GM21717 (cell line): ENCODE measurements around the gene CDC14A.
A peak's percentile ranks its signal among the peaks of the same experiment; 100 is the strongest.

Source experiments
- ATAC-seq: cut with Tn5 transposase; IDR thresholded peaks from one replicate; pipeline ENCODE4 v1.9.1; 2021; ENCODE audit warnings: mild to moderate bottlenecking, moderate library complexity; ENCODE audit not compliant: unreplicated experiment

The CDC14A gene

DNA sequence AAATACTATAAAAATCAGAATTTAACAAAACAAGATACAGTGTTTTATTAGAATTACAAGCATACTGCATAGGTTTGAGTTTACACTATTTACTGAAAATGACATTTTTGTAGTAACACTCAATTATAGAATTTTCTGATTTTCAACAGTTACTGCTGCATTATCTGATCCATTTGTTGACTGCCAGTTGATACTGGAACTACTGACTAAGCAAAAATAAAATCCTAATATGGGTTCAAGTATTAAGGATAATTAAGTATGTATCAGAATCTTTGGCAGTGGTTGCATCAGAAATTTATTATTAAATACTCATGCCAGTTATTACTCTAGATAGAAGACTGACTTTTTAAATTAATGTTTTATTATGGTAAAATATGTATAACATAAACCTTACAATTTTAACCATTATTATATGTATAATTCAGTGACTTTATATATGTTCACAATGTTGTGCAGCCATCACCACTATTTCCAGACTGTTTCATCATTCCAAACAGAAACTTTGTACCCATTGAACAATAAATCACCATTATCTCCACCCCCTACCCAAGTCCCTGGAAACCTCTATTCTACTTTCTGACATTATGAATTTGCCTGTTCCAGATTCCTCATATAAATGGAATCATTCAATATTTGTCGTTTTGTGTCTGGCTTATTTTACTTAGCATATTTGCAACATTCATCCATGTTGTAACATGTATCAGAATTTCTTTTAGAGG lies 127.5 kb downstream of the CDC14A start:
- no peak for ATAC-seq

DNA sequence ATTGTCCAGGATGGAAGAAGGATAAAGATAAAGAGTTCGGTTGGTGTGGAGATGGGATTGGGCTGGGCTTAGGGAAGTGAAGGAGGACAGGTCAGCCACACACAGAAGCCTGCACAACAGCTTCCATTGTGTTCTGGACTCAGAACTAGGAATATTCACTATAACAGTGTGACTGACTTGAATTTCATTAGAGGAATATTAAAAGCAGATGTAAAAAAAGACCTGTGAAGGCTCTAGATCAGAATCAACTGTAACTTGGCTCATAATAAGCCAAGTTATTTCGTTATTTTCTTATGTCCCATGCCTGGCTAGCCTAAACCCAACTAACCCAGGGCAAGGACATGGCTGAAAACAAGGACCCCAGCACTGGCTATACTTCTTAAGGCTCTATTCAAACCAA lies 129.0 kb downstream of the CDC14A start:
- no peak for ATAC-seq

DNA sequence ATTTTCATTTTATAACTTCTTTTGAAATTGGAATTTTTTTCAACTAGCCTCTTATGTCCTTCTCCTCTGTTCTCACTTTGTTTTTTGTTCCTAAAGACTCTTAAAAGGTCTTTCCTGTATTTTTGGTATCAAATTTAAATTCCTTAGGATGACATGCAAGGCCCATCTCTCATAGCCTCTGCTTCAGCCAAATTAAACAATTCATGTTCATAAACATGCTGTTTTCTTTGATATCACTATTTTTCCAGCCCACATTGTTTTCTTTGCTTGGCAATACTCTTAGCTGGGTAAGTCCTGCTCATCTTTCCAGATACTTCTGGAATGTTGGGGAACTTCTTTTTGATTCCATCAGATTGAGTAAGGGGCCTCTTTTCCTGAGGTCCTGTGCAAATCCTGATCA lies 129.9 kb downstream of the CDC14A start:
- ATAC-seq: no peak

DNA sequence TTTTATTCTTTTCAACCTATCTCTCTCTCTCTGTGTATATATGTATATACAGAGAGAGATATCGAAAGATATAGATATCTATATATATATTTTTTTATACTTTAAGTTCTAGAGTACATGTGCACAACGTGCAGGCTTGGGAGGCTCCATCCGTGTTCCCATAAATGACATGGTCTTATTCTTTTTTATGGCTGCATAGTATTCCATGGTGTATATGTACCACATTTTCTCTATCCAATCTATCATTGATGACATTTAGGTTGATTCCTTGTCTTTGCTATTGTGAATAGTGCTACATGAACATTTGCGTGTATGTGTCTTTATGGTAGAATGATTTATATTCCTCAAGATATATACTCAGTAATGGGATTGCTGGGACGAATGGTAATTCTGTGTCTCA lies 130.4 kb downstream of the CDC14A start:
- ATAC-seq: no peak

DNA sequence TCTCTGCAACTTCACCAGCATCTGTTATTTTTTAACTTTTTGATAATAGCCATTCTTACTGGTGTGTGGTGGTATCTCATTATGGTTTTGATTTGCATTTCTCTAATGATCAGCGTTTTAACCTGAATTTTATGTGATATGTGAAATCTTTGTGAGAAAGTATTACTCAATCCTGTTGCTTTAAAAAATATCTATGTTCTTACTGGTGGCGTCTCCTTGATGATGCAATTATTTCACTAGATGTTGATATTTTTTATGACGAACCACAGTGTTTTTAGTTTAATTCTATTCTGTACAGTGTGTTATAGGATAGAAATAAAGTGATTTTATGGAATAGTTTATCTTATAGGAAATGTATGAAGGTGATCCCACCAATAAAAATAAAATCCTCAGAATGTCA lies 130.9 kb downstream of the CDC14A start:
- ATAC-seq: no peak

DNA sequence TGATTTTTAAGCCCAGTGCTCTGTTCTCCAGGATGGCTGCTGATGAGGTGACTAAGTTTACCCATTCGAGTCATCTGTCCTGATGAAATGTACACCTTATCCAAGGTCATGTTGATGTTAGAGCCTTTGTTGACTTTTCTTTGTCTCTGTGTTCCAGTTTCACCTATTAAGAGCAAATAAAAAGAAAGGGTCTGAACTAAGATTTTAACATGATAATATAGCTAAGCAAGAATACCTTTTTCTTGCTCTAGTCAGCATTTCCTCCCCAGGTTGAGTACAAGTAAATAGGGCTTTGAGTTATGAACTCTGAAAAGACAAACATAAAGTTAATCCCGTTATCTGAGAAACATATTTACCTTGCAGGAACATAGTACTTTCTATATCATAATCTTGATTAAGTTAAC lies 133.6 kb downstream of the CDC14A start:
- ATAC-seq: no peak

DNA sequence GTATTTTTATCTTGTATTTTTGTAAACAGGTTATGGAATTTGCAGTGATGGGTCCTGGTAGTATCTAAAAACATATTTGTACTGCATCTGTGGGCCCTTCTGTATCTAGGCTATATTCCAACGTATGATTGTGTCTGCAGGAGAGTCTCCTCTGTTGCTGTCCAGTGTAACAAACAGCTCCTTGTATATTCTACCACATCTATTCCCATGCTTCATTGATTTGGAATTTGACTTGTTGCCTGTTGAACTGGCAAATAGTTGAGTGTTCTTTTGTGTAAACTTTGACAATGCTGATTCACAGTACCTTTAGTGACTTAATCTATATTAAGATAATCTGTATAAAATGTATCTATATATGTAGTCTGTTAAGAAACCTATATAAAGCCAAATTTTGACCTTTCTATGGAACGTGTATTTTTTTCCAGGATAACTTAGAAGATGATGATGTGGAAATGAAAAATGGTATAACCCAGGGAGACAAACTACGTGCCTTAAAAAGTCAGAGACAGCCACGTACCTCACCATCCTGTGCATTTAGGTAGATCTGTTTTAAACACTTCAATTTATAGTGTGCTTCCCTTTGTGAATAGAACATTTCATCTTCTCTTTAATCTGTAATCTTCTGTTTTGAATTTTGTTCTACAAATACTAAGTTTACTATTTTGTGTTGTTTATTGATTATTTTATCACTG lies 142.2 kb downstream of the CDC14A start:
- ATAC-seq: no peak

DNA sequence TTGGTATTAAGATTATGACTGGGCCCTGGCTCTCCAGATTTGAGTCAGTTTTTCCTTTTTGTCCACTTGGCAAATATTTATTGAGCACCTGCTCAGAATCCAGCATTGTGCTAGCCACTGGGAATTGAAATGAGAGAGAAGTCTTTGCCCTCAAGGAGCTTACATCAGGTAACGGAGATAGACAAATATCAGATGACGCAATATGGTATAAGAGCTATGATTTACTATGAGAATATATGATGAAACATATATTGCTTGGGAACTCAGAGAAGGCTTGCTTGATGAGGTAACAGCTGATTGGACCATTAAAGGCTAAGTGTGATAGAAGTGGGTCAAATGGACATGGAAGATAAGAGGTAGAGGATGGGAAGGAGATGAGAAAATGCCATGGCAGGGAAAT lies 144.6 kb downstream of the CDC14A start:
- ATAC-seq: no peak

DNA sequence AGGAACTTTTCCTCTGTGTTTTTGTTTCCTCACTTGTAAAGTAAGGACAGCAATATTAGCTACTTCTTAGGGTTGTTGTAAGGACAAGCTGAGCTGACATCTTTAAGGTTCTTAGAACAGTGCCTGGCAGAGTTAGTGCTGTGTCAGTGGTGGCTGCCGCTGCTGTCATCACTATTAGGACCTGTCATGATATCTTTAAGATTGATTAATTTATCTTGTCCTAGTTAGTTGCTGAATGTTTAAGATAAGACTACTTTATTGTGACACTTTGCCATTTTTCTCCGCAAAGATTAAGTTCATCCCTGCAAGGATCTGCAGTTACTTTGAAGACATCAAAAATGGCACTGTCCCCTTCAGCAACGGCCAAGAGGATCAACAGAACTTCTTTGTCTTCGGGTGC lies 145.5 kb downstream of the CDC14A start:
- no peak for ATAC-seq

DNA sequence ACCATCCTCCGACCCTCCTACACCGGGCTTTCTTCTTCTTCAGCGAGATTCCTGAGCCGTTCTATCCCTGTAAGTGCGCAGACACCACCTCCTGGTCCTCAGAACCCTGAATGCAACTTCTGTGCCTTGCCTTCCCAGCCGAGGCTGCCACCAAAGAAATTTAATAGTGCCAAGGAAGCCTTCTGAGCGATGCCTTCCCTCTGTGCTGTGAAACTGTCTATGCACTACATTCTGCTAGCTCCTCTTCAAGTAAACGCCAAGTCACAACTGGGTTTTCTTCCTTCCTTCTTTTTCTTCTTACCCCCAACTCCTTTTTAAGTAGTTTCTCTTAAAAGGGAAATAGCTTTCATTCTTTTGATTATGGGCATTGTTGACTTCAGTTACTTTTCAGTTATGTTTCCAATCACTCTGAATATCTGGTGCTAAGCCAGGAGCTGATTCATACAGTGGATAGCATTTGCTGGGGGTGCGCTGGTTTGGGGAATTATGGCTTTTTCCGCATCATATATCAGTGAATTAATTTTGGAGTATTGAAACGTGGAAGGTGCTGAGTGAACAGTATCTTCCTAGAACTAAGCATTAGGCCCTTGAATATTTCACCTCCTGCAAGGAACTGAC lies 147.0 kb downstream of the CDC14A start:
- ATAC-seq: no peak

DNA sequence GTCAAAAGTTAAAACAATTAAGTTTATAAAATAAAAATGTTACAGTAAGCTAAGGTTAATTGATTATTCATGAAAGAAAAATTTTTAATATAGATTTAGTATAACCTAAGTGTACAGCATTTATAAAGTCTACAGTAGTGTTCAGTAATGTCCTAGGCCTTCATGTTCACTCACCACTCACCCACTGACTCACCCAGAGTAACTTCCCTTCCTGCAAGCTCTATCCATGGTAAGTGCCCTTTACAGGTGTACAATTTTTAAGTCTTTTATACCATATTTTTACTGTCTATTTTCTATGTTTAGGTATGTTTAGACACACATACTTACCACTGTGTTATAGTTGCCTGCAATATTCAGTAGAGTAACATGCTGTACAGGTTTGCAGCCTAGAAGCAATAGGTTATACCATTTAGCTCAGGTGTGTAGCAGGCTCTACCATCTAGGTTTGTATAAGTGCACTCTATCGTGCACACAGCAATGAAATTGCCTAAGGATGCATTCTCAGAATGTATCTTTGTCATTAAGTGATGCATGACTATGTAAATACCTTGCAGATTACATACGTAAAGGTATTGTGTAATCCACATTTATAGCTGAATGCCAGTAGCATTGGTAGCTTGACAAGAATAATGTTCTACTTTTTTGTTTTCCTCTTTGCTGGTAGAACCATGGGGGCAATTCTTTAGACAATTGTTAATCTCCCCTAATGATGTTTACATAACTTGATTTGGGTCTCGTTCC lies 149.9 kb downstream of the CDC14A start:
- ATAC-seq: no peak

DNA sequence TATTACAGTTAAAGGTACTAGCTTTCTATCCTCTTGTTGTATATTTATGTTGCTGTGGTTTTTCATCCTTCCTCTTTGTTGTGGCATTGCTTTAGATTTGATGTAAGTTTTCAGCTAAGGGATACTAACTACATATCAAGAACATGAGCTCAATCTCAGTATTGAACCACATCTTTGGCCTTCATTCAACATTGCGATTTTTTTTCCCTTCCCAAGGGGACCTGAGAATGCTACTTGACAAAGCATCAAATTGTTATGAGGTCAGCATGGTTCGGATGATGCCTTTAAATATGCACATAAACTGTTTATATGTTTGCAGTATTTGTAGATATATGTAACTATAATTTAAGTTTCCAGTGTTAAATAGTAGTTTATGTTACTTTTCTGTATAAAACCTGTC lies 153.9 kb downstream of the CDC14A start:
- no peak for ATAC-seq

DNA sequence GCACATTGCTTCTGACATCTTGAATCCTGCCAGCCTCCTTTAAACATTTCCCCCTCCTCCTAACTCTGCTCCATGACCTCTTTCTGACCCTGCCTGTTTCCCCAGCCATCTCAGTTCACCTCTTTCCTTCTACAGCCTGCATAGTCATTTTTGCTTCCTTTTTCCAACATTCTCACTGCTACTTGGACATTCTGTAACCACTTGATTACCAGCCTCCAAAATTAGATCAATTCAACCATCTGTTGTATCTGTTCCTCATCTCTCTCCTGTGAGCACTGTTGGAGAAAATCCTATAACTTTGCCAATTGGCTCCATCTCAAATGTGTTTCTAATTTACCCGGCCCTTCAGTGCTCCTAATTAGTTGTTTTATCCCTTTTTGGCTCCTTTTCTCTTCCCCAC lies 158.1 kb downstream of the CDC14A start:
- ATAC-seq: no peak

DNA sequence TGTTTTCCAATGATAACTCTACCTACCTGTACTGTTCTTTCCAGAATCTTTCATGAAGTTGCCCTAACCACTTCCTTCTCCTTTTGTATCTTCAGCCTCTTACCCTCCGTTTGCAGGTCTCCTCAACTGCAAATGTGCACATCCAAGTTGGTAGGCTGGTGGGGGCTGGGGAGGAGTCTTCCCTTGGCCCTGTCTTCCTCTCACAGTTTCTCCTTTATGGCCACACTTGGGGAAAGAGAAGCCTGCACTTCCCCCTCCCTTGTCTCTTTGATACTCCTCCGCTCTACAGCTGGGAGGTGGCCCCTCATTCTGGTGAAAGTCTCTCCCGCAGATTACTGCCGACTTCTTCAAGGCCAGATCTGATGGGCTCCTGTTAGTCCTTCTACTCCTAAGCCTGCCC lies 158.8 kb downstream of the CDC14A start:
- ATAC-seq: no peak

DNA sequence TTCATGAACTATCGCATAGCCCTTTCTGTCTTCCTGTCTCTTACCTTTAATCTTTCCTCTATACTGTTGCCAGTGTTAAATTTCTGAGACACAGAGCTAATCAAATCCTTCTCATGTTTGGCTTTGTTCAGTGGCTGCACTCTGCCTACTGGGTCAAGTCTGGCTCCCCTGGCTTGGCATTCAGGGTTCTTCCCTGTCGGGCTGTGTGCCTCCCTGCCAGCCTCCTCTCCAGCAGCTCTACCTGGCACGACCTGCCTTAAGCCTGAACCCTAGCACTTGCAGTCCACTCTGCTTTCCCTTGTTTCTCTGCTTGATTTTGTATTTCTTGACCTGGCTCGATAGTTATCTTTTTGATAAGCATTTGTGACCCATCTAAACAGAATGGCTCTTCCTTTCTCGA lies 159.5 kb downstream of the CDC14A start:
- ATAC-seq: no peak

DNA sequence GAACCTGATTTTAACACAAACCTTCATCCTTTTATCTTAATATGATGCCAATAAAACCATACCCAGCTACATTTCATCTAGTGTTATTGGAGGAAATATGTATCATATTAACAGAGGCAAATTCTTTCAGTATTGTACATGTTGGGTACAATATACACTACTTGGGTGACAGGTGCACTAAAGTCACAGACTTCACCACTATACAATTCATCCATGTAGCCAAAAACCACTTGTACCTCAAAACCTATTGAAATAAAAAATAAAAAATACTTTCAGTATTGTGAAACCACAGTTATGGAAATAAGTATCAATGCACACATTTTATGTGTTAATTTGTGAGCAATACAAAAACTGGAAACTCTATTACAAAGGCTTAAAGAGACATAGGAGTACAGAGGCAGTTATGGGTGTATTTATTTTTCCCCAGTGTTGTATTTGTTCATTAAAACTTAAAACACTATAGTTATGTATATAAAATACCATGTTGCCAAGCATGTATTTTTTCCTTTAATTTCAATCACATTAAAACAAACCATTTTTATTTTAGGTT lies 160.6 kb downstream of the CDC14A start:
- no peak for ATAC-seq

DNA sequence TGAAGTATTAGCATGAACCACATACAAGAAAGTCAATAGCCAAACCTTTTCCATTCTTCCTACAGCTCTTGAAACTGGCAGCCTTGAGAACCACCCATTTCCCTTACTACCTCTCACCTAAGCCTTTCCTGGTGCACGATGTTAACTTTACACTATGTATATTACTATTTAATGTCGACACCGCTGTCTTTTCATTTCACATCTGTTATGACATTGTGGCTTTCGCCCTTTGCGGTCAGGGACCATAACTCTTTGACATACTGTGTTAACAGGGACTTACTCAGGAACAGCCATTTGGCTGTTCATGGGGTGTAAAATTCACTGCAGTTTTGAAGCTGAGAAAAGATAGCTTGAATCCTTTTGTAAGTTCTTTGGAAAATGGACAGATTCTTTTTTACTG lies 164.6 kb downstream of the CDC14A start:
- ATAC-seq: no peak

DNA sequence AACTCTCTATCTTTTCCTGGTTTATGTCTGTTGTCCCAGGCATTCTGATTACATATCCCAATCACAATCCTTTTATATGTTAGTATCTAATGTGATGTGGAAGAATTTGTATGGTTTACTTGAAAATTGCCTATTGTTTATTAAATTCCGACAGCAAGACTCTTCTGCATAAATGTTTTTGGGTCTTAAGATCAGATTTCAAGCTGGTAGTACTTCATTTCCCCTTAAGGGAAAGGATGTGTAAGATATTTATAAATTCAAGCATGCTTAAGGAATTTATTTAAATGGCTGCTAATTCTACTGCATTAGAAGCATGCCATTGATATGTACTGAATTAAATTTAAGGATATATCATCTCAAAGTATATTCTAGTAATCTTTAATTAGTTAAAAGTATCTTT lies 165.2 kb downstream of the CDC14A start:
- no peak for ATAC-seq

DNA sequence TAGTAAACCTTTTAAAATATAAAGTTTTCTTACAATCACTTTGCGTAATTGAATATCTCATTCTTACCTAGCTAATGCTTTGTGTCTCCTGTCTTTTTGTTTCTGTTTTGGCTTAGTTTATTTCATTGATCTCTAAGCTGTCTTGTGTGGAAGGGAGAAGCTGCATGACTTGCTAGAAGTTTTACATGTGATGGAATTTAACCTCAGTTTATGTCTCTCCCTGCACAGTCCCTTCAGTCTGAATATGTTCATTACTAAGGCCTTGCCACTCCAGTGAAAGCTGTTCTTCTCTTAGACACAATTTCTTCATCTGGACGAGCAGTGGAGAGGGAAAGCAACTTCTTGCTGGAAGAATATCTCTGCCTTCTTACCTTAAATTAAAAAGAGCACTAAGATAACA lies 165.7 kb downstream of the CDC14A start:
- no peak for ATAC-seq

DNA sequence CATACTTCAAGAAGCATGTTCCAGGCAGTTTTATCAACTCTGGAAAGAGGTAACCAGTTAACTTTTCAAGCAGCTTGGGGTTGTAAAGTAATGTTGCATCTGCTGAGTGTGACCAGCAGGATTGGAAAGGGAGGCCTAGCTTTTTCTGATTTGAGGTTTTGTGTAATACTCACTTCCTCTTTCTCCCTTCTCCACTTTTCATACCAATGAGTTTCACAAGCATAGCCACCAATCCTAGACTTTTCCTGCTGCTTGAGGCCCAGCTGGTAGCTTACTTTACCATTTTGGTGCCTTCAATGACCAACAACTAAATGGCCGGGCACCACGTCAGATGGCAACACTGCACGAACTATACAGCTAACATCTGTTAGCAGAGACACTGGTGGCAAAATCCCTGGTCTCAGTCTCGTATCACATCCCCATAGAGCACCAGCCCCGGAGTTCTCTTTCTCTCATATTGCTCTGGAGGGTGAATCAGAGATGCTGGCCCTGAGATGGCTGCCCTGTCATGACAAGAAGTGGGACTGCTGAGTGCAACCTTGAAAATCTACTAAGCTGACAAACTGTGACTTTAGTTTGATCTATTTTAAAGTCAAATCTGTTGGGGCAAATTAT lies 170.8 kb downstream of the CDC14A start:
- ATAC-seq: peak; percentile 95

DNA sequence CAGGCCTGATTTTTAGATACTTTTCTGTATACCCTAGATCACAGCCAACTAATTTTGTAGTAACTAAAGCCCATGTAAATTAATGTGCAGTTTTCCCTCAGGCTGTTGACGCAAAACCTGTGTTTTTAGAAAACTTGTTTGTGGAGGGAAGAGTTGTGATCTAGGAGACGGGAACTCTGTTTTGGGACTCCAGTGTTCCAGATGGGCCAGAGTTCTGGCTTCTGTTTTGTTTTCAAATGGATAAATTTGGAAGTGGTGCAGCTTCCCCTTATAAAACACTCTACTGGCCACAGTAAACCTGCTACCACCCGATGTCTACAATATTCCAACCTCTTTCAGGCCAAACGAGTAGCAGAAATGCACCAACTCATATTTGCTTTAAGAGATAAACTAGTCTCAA lies 172.0 kb downstream of the CDC14A start:
- ATAC-seq: no peak
